Endothelial cell of umbilical vein (primary cell): ENCODE results near the gene CD83. TPM values are rescaled to one million over a fixed set of nuclear protein-coding genes. Genes with fewer than 3 reads are reported as not detected.

Experiments
- BruUV-seq: library from RNA; stranded (reverse); fragments of 400-500 nt; replicated peaks from 2 replicates; lab custom pipeline; 2021; lab: Mats Ljungman, UMichigan
- CTCF ChIA-PET: fragments of 300-600, 350-600 bp; sonication (Branson Sonifier 250); formaldehyde crosslinking; loops from one replicate; lab custom pipeline; 2021; ENCODE audit warnings: antibody characterized with exemption, inconsistent platforms; lab: Charles Lee
- POLR2A ChIA-PET: fragments of 300-600, 350-600 bp; sonication (Branson Sonifier 250); formaldehyde crosslinking; loops from one replicate; lab custom pipeline; 2021; ENCODE audit warnings: antibody characterized with exemption, inconsistent platforms; lab: Charles Lee
- DNase-seq: peaks from one replicate; pipeline ENCODE4 v3.0.0-alpha.2; 2011; ENCODE audit warnings: low read depth, low spot score
- FAIRE-seq: peaks from 2 replicates; lab custom pipeline; 2011; peaks lifted over from hg19 to GRCh38; lab: Jason Lieb, UNC
- H2AFZ ChIP-seq: 2 replicates; pipeline ENCODE4 v1.6.0; 2012; ENCODE audit warnings: low read depth, low read length, control low read depth, inconsistent platforms
- H3K27ac ChIP-seq: 2 replicates; pipeline ENCODE4 v1.5.1; 2011; ENCODE audit warnings: low read depth, mild to moderate bottlenecking, control low read depth, low read length, moderate library complexity; ENCODE audit not compliant: insufficient read depth
- H3K27me3 ChIP-seq, 2 experiments: 2 replicates each; pipeline versions ENCODE4 v1.6.0 to v1.6.1; 2011; ENCODE audit warnings: low read length in 2 of 2, mixed read lengths in 1 of 2; ENCODE audit not compliant: control insufficient read depth in 2 of 2, insufficient read depth in 2 of 2
- H3K36me3 ChIP-seq, 2 experiments: 2 replicates in 1 of 2; 3 replicates in 1 of 2; pipeline ENCODE4 v1.5.1; 2011; ENCODE audit warnings: low read length in 2 of 2, mild to moderate bottlenecking in 1 of 2, moderate library complexity in 1 of 2; ENCODE audit not compliant: control insufficient read depth in 2 of 2, insufficient read depth in 2 of 2; ENCODE audit errors: extremely low read depth in 1 of 2
- H3K4me1 ChIP-seq: 3 replicates; pipeline ENCODE4 v1.5.1; 2011; ENCODE audit warnings: mild to moderate bottlenecking, low read length; ENCODE audit not compliant: control insufficient read depth, insufficient read depth; ENCODE audit errors: extremely low read depth
- H3K4me2 ChIP-seq: 2 replicates; pipeline ENCODE4 v1.6.1; 2011; ENCODE audit warnings: low read length, control low read depth, mixed read lengths; ENCODE audit not compliant: insufficient read depth
- H3K4me3 ChIP-seq, 3 experiments: fragments of 200-600 bp in 1 of 3; sonication (generic), shearing (Covaris generic) in 1 of 3; replicated peaks in 1 of 3; 2 replicates each; pipeline ENCODE4 v1.5.1; 2011 to 2016; ENCODE audit warnings: control low read depth in 3 of 3, low read length in 3 of 3, mild to moderate bottlenecking in 2 of 3, inconsistent platforms in 1 of 3, low read depth in 1 of 3, moderate library complexity in 1 of 3; ENCODE audit not compliant: insufficient read depth in 1 of 3
- H3K79me2 ChIP-seq: 2 replicates; pipeline ENCODE4 v1.6.0; 2012; ENCODE audit warnings: low read length, inconsistent platforms; ENCODE audit not compliant: control insufficient read depth, insufficient read depth
- H3K9ac ChIP-seq: replicated peaks from 2 replicates; pipeline ENCODE3; 2011; ENCODE audit warnings: low read length, control low read depth; ENCODE audit not compliant: insufficient read depth; ENCODE audit errors: extremely low read depth
- H3K9me1 ChIP-seq: replicated peaks from 3 replicates; pipeline ENCODE4 v1.6.0; 2011; ENCODE audit warnings: mild to moderate bottlenecking, low read length; ENCODE audit not compliant: control insufficient read depth, insufficient read depth; ENCODE audit errors: extremely low read depth
- H3K9me3 ChIP-seq: replicated peaks from 2 replicates; pipeline ENCODE4 v1.5.1; 2012; ENCODE audit warnings: low read length, inconsistent platforms; ENCODE audit not compliant: control insufficient read depth, insufficient read depth
- H4K20me1 ChIP-seq: replicated peaks from 2 replicates; pipeline ENCODE3; 2011; ENCODE audit warnings: mild to moderate bottlenecking, low read length; ENCODE audit not compliant: control insufficient read depth, insufficient read depth; ENCODE audit errors: extremely low read depth
- CTCF ChIP-seq, 2 donors: IDR thresholded peaks; 1 replicate in 1 of 2; 2 replicates in 1 of 2; pipeline ENCODE4 v1.5.1; 2011; ENCODE audit warnings: low read length in 2 of 2, mild to moderate bottlenecking in 2 of 2, moderate library complexity in 2 of 2, control low read depth in 1 of 2, inconsistent platforms in 1 of 2, low read depth in 1 of 2; ENCODE audit not compliant: insufficient read depth in 1 of 2; ENCODE audit errors: extremely low read depth in 1 of 2
- EZH2 ChIP-seq: IDR thresholded peaks from 2 replicates; pipeline ENCODE4 v1.6.1; 2012; ENCODE audit warnings: borderline replicate concordance, low read depth, mild to moderate bottlenecking, moderate library complexity, low read length, inconsistent platforms; ENCODE audit not compliant: severe bottlenecking
- GATA2 ChIP-seq: IDR thresholded peaks from 2 replicates; pipeline ENCODE4 v1.7.0; 2011; ENCODE audit warnings: low read depth, mild to moderate bottlenecking, moderate library complexity, mixed read lengths, low read length; ENCODE audit not compliant: insufficient read length, insufficient read depth
- JUN ChIP-seq: IDR thresholded peaks from 2 replicates; pipeline ENCODE4 v1.6.1; 2011; ENCODE audit warnings: borderline replicate concordance, low read depth; ENCODE audit not compliant: insufficient read length, insufficient read depth
- MYC ChIP-seq: IDR thresholded peaks from one replicate; pipeline ENCODE4 v1.6.1; 2011; ENCODE audit warnings: mild to moderate bottlenecking, low read depth, low read length
- POLR2A ChIP-seq: IDR thresholded peaks from 2 replicates; pipeline ENCODE4 v1.6.1; 2012; ENCODE audit warnings: low read depth, mild to moderate bottlenecking, control low read depth, low read length
- POLR2AphosphoS5 ChIP-seq: IDR thresholded peaks from 2 replicates; pipeline ENCODE4 v1.6.1; 2012; ENCODE audit warnings: low read depth, mild to moderate bottlenecking, control low read depth, low read length, moderate library complexity; ENCODE audit not compliant: insufficient read depth
- dilution Hi-C: fragments of 300-500 bp; cut with MboI; formaldehyde crosslinking; loops from one replicate; pipeline ENCODE4 v1.15.0; 2019; ENCODE audit warnings: low sequenced_read_pairs; ENCODE audit not compliant: extremely low pct_ligation_motif_present
- intact Hi-C: fragments of 100-400 bp; cut with micrococcal nuclease; formaldehyde crosslinking; loops from one replicate; pipeline ENCODE4 v1.10.0; 2022
- polyA plus RNA-seq, 4 experiments: library from polyadenylated mRNA; depleted of rRNA in 3 of 4; stranded (reverse) in 3 of 4; unstranded in 1 of 4; fragments of >200 nt; gene quantifications; 2 replicates each; pipeline versions ENCODE4 v1.2.1 to v1.2.3, GENCODE V29; 2011 to 2012; ENCODE audit warnings: missing spikeins in 1 of 4
- total RNA-seq: library from RNA; stranded (reverse); gene quantifications from 2 replicates; pipeline ENCODE4 v1.2.3, GENCODE V29; 2021

CD83 gene
- total and polyA plus RNA-seq, 2 donors (not counting 3 experiments of a cell fraction or from before 2014, with no cell fraction given): 0.40 to 0.46 TPM

DNA sequence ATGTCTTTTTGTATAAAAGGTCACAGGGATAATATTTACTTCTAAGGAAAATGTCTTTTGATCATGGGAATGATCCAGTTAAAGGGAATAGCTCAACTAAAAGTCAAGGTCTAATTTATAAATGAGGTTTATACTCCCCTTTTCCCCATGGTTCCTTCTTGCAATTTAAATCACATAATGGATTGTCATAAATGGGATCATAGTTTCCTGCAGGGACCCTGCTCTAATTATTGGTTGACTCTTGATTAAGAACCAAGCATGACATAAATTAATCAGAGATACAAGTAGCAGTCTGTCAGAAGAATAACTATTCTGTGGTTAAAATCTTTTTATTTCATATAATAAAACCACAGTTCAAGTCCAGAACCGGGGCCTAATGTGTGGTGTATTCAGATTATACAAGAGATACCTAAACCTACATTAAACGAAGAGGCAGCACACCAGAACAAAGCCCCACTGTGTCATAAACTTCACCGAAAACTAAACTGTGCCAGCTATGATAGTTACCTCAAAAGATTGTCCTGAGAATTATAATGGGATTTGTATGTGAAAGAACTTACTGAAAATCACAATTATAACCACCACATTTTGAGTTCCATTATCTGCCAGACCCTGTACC is 43.0 kb upstream of the CD83 start:
- Histone ChIP-seq H3K9ac (peak overlapping the region; percentile 41), H2AFZ (peak overlapping the region; percentile 99), H3K9me1 (no peaks in the 10 kb centered on the region), H4K20me1 (no peaks in the 10 kb centered on the region), H3K79me2 (no peaks in the 10 kb centered on the region), H3K4me1 (peaks cover 2% of the 10 kb centered on the region), H3K27me3 (no peaks in the 10 kb centered on the region), H3K4me3 (peak overlapping the region in 1 of 3 experiments; percentile 69), H3K9me3 (no peaks in the 10 kb centered on the region), H3K4me2 (peak overlapping the region; percentile 81), H3K36me3 (no peaks in the 10 kb centered on the region), H3K27ac (no peak overlapping the region)
- no peak for TF ChIP-seq POLR2A
- TF ChIP-seq POLR2AphosphoS5: no peak
- TF ChIP-seq CTCF (IDR thresholded peaks at IDR 0.05; ENCODE audit: extremely low read depth in 1 of 2, insufficient read depth in 1 of 2, low read depth in 1 of 2, low read length in 2 of 2): no peak
- TF ChIP-seq GATA2: no peak
- no peak for TF ChIP-seq JUN
- TF ChIP-seq EZH2: no peak
- TF ChIP-seq MYC: no peak
- intact Hi-C loops: no loop called here
- DNase-seq (no peak), FAIRE-seq (no peak)
- dilution Hi-C loops: no loop called here
- BruUV-seq: no TSS peak
- ChIA-PET CTCF (interaction anchor here (1.0 to 2.1 kb wide), 4 partner anchors 8 to 166 kb away, joined by 3 to 10 read pairs (median 4); partner anchors contain the start of gene RNF182), POLR2A (no interaction called here)
